NCI-H446 treated with DMSO at 0.1 percent for 48 hours (cell line): Measurements from ENCODE around the gene ARL4C.

Experiments
- DNase-seq: peaks from one replicate; lab custom pipeline; 2025; lab: John Stamatoyannopoulos, UW

ARL4C gene

GRCh38 chr2:234447189-234447588, 49.7 kb downstream of the ARL4C start:
- DNase-seq = no peak

GRCh38 chr2:234446404-234447076, 50.3 kb downstream of the ARL4C start:
- no peak for DNase-seq

GRCh38 chr2:234444893-234445292, 52.0 kb downstream of the ARL4C start:
- no peak for DNase-seq

GRCh38 chr2:234444242-234444730, 52.6 kb downstream of the ARL4C start:
- no peak for DNase-seq
